Stimulated activated CD4-positive, alpha-beta T cell treated with anti-CD3 and anti-CD28 coated beads, Interleukin-12 subunit alpha, Interleukin-12 subunit beta, amount 100 ng/mL, for 4 hours (primary cell): ENCODE results near the gene EHD1.
"Not testable (repeated sequence)": the region's sequence is repeated elsewhere in the genome, so short reads cannot be mapped to it uniquely, and the experiment has no call there.

ENCODE experiments used
- DNase-seq: peaks from one replicate; pipeline ENCODE4 v3.0.0-alpha.2; 2020

The EHD1 gene

DNA sequence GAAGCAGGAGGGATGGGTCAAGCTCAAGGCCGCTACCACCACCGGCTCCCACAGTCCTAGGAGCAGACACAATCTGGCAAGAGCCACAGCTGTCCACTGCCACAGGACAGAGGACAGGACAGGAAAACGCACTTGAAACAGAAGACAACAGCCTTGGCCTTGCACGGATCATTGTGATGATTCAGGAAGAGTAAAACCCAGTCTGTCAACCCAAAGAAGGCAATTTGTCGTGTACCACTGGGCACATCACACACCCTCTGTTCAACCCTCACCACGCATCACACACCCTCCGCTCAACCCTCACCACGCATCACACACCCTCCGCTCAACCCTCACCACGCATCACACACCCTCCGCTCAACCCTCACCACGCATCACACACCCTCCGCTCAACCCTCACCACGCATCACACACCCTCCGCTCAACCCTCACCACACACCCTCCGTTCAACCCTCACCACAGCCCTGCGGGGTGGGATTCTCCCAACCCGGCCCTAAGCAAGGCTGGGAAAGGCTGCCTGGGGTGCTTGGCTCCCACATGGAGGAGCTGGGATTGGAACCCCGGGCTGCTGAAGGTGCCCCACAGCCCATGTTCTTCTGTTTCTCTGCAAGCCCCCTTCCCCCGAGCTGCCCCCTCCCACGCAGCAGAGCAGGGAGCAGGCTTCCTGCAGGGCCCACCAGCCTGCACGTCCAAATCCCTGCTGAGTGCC is 22.7 kb downstream of the EHD1 start:
- DNase-seq: no peak

- DNase-seq: no peak
These were observed 23.6 kb downstream of the EHD1 start for GRCh38 chr11:64854534-64855502.

DNA sequence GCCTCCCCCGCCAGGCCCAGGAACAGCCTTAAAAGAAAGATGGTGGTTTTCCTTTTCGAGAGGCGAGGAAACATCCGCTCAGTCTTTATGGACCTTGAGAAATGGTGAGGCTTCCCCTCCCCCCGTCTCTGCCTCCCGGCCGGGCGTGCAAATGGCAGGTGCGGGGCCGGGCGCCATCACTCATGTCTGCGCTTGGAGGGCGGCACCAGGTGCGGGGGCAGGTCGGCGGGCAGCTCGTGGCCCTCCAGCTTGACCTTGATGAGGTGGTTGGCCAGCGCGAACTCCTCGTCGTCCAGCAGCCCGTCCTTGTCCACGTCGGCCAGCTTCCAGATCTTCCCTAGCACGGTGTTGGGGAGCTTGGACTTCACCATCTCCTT is 24.3 kb downstream of the EHD1 start:
- no peak for DNase-seq

DNA sequence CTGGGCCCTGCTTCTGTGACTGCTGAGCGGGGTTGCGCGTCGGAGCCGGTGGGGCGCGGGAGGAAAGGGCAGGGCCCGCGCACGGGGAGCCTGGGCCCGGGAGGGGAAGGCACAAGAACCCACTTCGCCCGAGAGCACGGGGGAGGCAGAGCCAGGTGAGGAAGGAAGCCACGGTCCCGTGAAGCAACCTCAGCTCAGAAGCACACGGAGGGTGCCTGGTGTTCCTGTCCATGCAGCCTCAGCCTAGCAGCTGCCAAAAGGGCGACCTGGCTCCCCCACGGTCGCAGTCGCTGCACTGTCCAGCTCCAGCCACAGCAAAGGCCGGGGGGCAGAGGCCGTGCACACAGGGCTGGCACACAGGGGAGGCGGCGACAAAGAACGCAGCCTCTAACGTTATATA is 24.7 kb downstream of the EHD1 start:
- DNase-seq: no peak

DNA sequence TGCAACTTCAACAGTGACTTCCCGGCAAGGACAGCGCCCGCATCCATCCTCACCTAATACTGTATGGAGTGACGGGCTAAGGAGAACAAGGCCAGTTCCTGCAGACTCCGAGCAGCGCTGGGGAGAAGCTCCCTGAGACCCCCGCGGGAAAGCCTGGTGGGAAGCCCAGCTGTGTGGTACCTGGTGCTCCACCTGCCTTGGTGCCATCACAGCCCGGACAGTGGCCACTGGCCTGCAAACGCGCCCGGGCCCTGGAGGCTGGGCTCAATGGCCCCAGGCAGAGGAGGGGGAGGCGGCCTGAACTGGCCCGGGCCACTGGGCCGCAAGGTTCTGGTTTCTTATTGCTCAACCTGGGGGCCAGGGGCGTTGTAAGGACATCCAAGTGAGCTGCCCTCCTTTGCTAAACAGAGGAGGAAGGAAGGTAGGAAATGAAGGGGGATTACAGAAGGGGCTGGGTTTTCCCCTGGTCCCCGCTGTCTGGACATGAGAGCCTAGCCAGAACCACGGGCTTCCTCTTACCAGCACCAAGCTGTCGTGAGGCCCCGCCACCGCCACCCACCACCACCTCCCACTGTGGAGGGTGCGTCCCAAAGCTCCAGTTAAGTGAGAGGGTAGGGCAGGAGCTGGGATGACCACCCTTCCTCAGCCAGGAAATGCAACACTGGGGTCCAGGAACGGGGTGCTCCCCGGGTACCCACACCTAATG is 25.5 kb downstream of the EHD1 start:
- DNase-seq: no peak

- DNase-seq: no peak
These were observed 26.5 kb downstream of the EHD1 start for GRCh38 chr11:64851831-64852351.

GRCh38 chr11:64850979-64851567 is 27.3 kb downstream of the EHD1 start:
- no peak for DNase-seq

GRCh38 chr11:64849598-64850356 is 28.6 kb downstream of the EHD1 start:
- no peak for DNase-seq

DNA sequence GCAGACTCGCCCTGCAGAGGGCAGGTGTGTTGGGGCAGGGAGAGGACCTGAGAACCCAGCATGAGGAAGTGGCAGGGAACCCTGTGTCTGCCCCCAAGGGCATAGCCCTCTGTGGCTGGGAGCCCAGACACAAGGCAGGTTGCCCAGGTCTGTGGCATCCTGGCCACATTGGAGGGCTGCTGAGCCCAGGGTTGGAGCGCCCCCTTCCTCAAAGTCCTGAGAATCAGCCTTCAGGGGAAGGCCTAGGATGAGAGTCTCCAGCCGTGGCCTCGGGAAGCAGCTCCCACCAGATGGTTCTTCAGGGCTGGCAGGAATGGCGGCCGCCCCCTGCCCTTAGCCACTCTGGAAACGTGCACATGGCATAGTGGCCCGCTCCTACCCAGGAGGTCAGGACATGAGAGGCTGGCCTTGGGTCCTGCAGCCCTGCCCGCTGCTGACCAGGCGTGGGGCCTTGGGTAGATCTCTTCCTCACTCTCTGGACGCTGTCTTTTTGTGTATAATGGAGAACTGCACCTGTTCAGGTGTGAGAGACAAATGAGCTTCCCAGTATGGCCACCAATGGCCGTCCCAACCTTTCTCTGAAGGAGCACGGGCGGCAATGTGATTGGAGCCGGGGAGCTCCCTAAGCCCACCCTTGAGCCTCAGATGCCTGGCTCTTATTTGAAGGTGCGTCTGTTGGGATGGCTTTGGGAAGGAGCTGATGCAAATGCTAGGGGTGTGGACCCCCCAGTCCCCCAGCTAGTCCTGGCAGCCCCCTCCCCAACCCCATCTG is 29.4 kb downstream of the EHD1 start:
- DNase-seq: no peak

DNA sequence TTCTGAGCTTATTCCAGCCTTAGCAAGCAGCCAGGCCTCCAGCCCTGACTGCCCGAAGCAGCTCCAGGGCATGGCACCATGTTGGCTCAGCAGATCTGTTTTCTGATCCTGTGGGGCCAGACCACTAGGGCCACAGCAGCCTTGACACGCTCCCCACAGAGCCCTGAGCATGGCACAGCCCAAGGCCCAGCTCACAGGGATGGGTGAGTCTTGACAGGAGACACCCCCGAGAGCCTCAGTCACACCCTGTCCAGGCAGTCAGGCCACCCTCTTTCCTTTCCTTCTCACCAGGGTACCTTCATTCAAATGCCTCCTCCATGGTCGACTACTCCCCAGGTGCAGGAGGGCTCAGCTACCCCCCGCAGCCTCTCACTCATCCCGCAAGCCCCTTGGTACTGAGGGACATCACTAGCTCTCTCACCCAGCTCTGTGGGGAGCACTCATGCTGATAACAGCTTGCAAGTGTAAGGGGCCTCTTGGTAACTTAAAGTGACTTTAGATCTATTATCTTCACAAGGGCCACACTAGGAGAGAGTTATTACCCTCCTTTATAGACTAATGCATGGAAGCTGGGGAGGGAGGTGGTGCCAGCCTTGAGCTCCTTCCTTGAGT is 30.1 kb downstream of the EHD1 start:
- no peak for DNase-seq

- peak; percentile 95 for DNase-seq
These were observed 31.3 kb downstream of the EHD1 start for GRCh38 chr11:64846998-64847666.

DNA sequence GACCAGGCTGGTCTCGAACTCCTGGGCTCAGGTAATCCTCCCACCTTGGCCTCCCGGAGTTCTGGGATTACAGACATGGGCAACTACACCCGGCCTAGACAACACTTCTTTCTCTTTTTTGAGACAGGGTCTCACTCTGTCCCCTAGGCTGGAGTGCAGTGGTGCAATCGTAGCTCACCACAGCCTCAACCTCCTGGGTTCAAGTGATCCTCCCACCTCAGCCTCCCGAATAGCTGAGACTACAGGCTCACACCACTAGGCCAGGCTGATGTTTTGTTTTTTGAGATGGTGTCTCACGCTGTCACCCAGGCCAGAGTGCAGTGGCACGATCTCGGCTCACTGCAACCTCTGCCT is 32.7 kb downstream of the EHD1 start:
- not testable (repeated sequence) for DNase-seq

DNA sequence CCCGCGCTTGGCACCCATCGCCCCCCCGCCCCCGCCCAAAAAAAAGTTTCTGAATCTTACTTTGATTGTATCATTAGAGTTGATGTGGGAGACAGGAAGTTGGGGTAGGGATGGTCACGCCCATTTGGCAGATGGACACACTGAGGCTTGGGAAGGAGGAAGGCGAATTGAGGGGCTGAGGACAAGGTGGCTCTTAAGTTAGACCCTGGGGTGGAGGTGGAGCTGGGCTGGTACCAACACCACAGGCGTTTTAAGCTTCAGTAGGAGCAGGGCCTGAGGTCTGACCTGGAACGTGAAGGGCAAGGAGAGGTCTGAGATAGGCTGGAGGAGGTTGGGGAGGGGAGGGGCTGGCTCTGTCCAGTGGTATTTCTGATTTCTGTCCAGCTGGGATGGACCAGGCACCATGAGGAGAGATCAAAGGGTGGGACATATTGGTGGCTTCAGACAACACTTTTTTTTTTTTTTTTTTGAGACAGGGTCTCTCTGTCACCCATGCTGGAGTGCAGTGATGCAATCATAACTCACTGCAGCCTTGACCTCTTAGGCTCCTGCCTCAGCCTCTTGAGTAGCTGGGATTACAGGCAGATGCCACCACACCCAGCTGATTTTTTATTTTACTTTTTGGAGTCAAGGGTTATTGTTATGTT is 33.2 kb downstream of the EHD1 start:
- DNase-seq: no peak

- peak; percentile 55 for DNase-seq
These were observed 33.9 kb downstream of the EHD1 start, which contains the start of gene CDC42BPG for GRCh38 chr11:64844330-64845128. Gene CDC42BPG, minus strand, starts transcription at chr11:64844653. Its CDS starts 84 bp downstream, at chr11:64844569.

DNA sequence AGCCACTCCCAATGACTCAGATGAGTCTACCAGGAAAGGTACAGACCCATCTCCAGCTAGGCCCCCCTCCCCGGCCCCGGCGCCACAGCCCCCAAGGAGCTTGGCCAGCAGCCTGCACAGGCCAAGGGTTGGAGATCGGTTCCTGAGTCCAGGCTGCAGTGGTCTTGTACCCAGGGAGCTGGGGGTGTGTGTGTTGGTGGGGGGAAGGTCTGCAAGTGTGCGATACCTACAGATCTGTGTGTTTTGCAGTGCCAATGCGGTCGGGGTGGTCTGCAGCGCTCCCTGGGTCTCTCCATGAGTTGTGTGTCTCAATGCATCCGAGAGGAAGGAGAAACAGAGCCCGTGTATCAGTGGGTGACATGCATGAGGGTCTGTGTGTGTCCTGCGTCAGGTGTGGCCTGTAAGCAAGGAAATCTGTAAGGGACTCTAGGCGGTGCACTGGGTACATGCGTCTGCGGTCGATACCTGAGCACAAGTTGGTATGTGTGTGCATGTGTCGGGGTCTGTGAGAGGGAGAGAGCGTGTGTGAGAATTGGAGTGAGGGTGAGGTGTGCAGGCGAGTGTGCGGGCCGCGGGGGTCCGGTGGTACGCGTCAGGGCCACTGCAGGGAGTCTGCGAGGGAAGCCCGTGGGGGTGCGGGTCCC is 34.6 kb downstream of the EHD1 start:
- no peak for DNase-seq

- DNase-seq: no peak
These were observed 35.4 kb downstream of the EHD1 start for GRCh38 chr11:64842851-64843685.

GRCh38 chr11:64842366-64842759 is 36.1 kb downstream of the EHD1 start:
- no peak for DNase-seq
